ENCODE data around the gene COL23A1.
A peak's percentile ranks its signal among the peaks of the same experiment; 100 is the strongest.

GRCh38 chr5:178331491-178331996, 258.6 kb downstream of the COL23A1 start:
- TF ChIP-seq CTCF (IDR thresholded peaks at IDR 0.05) (no peak), POLR2AphosphoS5 (IDR thresholded peaks at IDR 0.05) (peak; percentile 74 to 83), POLR2A (IDR thresholded peaks at IDR 0.05; ENCODE audit: low read depth) (no peak)
